ENCODE measurements around the gene GCNT4. TPM values are rescaled to one million over a fixed set of nuclear protein-coding genes. Genes with fewer than 3 reads are reported as not detected.
A peak's percentile ranks its signal among the peaks of the same experiment; 100 is the strongest.

Gene GCNT4
- total and polyA plus RNA-seq, 5 experiments from 2014 or later: 2.3 to 23.5 (median 2.7) TPM

GRCh38 chr5:75034137-75034739, 18.1 kb downstream of the GCNT4 start:
- DNase-seq (peak in 8 of 10 donors; percentile 33 to 85 (median 55)), ATAC-seq (peak; percentile 87 to 97)
- Mint-ChIP-seq H3K4me1 (peaks cover 35 to 83% (median 72%) of the 10 kb centered on the region in 4 donors), H3K27ac (peak overlapping the region; percentile 62 to 91 (median 88)), H3K27me3 (no peaks in the 10 kb centered on the region), H3K9me3 (no peaks in the 10 kb centered on the region), H3K36me3 (peaks cover 6 to 33% (median 31%) of the 10 kb centered on the region in 3 donors), H3K4me3 (peak overlapping the region; percentile 6 to 72 (median 56))
- POLR2A ChIA-PET: interaction anchor here (0.6 to 3.7 kb wide), 11 partner anchors 9 to 203 kb away, joined by 3 to 85 read pairs (median 4); partner anchors contain the start of genes ANKRD31 and GCNT4

- Mint-ChIP-seq H3K4me1 (peaks cover 33 to 80% (median 68%) of the 10 kb centered on the region in 4 donors), H3K27ac (peak overlapping the region in 8 of 10 donors; percentile 20 to 90 (median 68))
Measured at GRCh38 chr5:75031366-75031765, 21.0 kb downstream of the GCNT4 start.

GRCh38 chr5:75028090-75028489, 24.3 kb downstream of the GCNT4 start:
- H3K27ac Mint-ChIP-seq: peak overlapping the region in 8 of 10 donors; percentile 72 to 92 (median 82)
- peaks cover 33 to 71% (median 62%) of the 10 kb centered on the region in 4 donors for H3K4me1 Mint-ChIP-seq
- H3K4me3 Mint-ChIP-seq: peak overlapping the region in 7 of 10 donors; percentile 26 to 61 (median 43)
- ATAC-seq: peak; percentile 82 to 92
- no peaks in the 10 kb centered on the region for H3K27me3 Mint-ChIP-seq
- no peaks in the 10 kb centered on the region for H3K9me3 Mint-ChIP-seq
- peak in 4 of 10 donors; percentile 32 to 81 (median 66) for DNase-seq
- POLR2A ChIA-PET: interaction anchor here (0.6 to 1.9 kb wide), 11 partner anchors 9 to 209 kb away, joined by 3 to 13 read pairs (median 3); partner anchors contain the start of genes ANKRD31 and GCNT4
- peaks cover 6 to 23% (median 11%) of the 10 kb centered on the region in 3 donors for H3K36me3 Mint-ChIP-seq

More at GRCh38 chr5:75031366-75031765, 21.0 kb downstream of the GCNT4 start:
- no peaks in the 10 kb centered on the region for H3K27me3 Mint-ChIP-seq
- H3K4me3 Mint-ChIP-seq: peak overlapping the region in 1 of 10 donors; percentile 56
- ATAC-seq (no peak), DNase-seq (no peak)
- peaks cover 6 to 19% (median 13%) of the 10 kb centered on the region in 3 donors for H3K36me3 Mint-ChIP-seq
- H3K9me3 Mint-ChIP-seq: no peaks in the 10 kb centered on the region
- POLR2A ChIA-PET: no interaction called here

- Mint-ChIP-seq H3K4me1 (peaks cover 22 to 66% (median 47%) of the 10 kb centered on the region in 4 donors), H3K4me3 (peak overlapping the region; percentile 19 to 82 (median 70)), H3K27ac (peak overlapping the region; percentile 35 to 93 (median 86)), H3K36me3 (peaks cover 0 to 10% (median 3%) of the 10 kb centered on the region in 3 donors), H3K27me3 (no peaks in the 10 kb centered on the region), H3K9me3 (no peaks in the 10 kb centered on the region)
- POLR2A ChIA-PET: interaction anchor here (0.5 to 2.9 kb wide), 5 partner anchors 10 to 223 kb away, joined by 3 to 19 read pairs (median 3); partner anchors contain the start of gene GCNT4
- peak; percentile 77 to 79 for ATAC-seq
- peak in 9 of 10 donors; percentile 9 to 72 (median 25) for DNase-seq
Measured at GRCh38 chr5:75023368-75024159, 28.8 kb downstream of the GCNT4 start.

- DNase-seq: no peak
- H3K9me3 Mint-ChIP-seq: no peaks in the 10 kb centered on the region
- H3K4me1 Mint-ChIP-seq: peaks cover 17 to 57% (median 36%) of the 10 kb centered on the region in 4 donors
- H3K27ac Mint-ChIP-seq: peak overlapping the region in 4 of 10 donors; percentile 2 to 42 (median 31)
- POLR2A ChIA-PET: interaction anchor here (0.7 to 2.9 kb wide), 5 partner anchors 12 to 215 kb away, joined by 3 to 19 read pairs (median 4); partner anchors contain the start of genes ANKRD31 and GCNT4
- no peaks in the 10 kb centered on the region for H3K27me3 Mint-ChIP-seq
- ATAC-seq: no peak
- H3K4me3 Mint-ChIP-seq: no peak overlapping the region
- H3K36me3 Mint-ChIP-seq: peaks cover 0 to 7% (median 2%) of the 10 kb centered on the region in 3 donors
Measured at GRCh38 chr5:75021800-75022199, 30.6 kb downstream of the GCNT4 start.

- ATAC-seq: no peak
- H3K9me3 Mint-ChIP-seq: no peaks in the 10 kb centered on the region
- H3K4me1 Mint-ChIP-seq: peaks cover 16 to 52% (median 34%) of the 10 kb centered on the region in 4 donors
- DNase-seq: no peak
- no peak overlapping the region for H3K4me3 Mint-ChIP-seq
- H3K27ac Mint-ChIP-seq: peak overlapping the region in 1 of 10 donors; percentile 9
- POLR2A ChIA-PET: interaction anchor here (0.7 to 1.0 kb wide), 3 partner anchors 29 to 216 kb away, joined by 3 to 4 read pairs (median 4); partner anchors contain the start of genes ANKRD31 and GCNT4
- H3K36me3 Mint-ChIP-seq: peaks cover 0 to 4% (median 0%) of the 10 kb centered on the region in 3 donors
- no peaks in the 10 kb centered on the region for H3K27me3 Mint-ChIP-seq
Measured at GRCh38 chr5:75021219-75021618, 31.1 kb downstream of the GCNT4 start.

GRCh38 chr5:75020016-75020656, 32.2 kb downstream of the GCNT4 start:
- ATAC-seq (no peak), DNase-seq (no peak)
- Mint-ChIP-seq H3K27me3 (no peaks in the 10 kb centered on the region), H3K27ac (peak overlapping the region in 1 of 10 donors; percentile 9), H3K4me3 (no peak overlapping the region), H3K4me1 (peaks cover 16 to 50% (median 31%) of the 10 kb centered on the region in 4 donors), H3K9me3 (no peaks in the 10 kb centered on the region), H3K36me3 (no peaks in the 10 kb centered on the region)
- POLR2A ChIA-PET: interaction anchor here (1.3 kb wide), 1 partner anchor 8 kb away, joined by 4 read pairs; no protein-coding TSS in a partner anchor

- Mint-ChIP-seq H3K4me1 (peaks cover 11 to 42% (median 21%) of the 10 kb centered on the region in 4 donors), H3K4me3 (no peak overlapping the region), H3K27ac (peak overlapping the region in 3 of 10 donors; percentile 2 to 10 (median 5)), H3K27me3 (no peaks in the 10 kb centered on the region), H3K9me3 (no peaks in the 10 kb centered on the region), H3K36me3 (no peaks in the 10 kb centered on the region)
- ATAC-seq (no peak), DNase-seq (no peak)
- POLR2A ChIA-PET: interaction anchor here (0.7 to 1.3 kb wide), 2 partner anchors 9 kb away, joined by 3 to 4 read pairs; no protein-coding TSS in a partner anchor
Measured at GRCh38 chr5:75018805-75019587, 33.4 kb downstream of the GCNT4 start.

- ATAC-seq (no peak), DNase-seq (no peak)
- POLR2A ChIA-PET: no interaction called here
- no peaks in the 10 kb centered on the region for H3K27me3 Mint-ChIP-seq
- no peaks in the 10 kb centered on the region for H3K9me3 Mint-ChIP-seq
- peaks cover 4 to 32% (median 11%) of the 10 kb centered on the region in 4 donors for H3K4me1 Mint-ChIP-seq
- H3K27ac Mint-ChIP-seq: no peak overlapping the region
- H3K36me3 Mint-ChIP-seq: peaks cover 0 to 3% (median 0%) of the 10 kb centered on the region in 3 donors
- H3K4me3 Mint-ChIP-seq: no peak overlapping the region
Measured at GRCh38 chr5:75017971-75018370, 34.4 kb downstream of the GCNT4 start.

- DNase-seq: no peak
- POLR2A ChIA-PET: interaction anchor here (1.0 kb wide), 1 partner anchor 11 kb away, joined by 4 read pairs; no protein-coding TSS in a partner anchor
- Mint-ChIP-seq H3K4me1 (peaks cover 4 to 24% (median 5%) of the 10 kb centered on the region in 4 donors), H3K27ac (no peak overlapping the region), H3K36me3 (peaks cover 0 to 3% (median 0%) of the 10 kb centered on the region in 3 donors), H3K4me3 (no peak overlapping the region), H3K9me3 (no peaks in the 10 kb centered on the region), H3K27me3 (no peaks in the 10 kb centered on the region)
- no peak for ATAC-seq
Measured at GRCh38 chr5:75016896-75017295, 35.5 kb downstream of the GCNT4 start.

GRCh38 chr5:75012748-75013147, 39.6 kb downstream of the GCNT4 start:
- no peaks in the 10 kb centered on the region for H3K9me3 Mint-ChIP-seq
- DNase-seq (no peak), ATAC-seq (no peak)
- no peaks in the 10 kb centered on the region for H3K27me3 Mint-ChIP-seq
- peaks cover 8 to 12% (median 10%) of the 10 kb centered on the region in 4 donors for H3K4me1 Mint-ChIP-seq
- no peak overlapping the region for H3K27ac Mint-ChIP-seq
- peaks cover 0 to 3% (median 0%) of the 10 kb centered on the region in 3 donors for H3K36me3 Mint-ChIP-seq
- POLR2A ChIA-PET: no interaction called here
- no peak overlapping the region for H3K4me3 Mint-ChIP-seq
